SIG-M5 (cell line): ENCODE data around the gene PSMA7.
"Not testable (repeated sequence)": the region's sequence is repeated elsewhere in the genome, so short reads cannot be mapped to it uniquely, and the experiment has no call there.

Experiments used
- DNase-seq: peaks from one replicate; lab custom pipeline; 2025; lab: John Stamatoyannopoulos, UW

PSMA7 gene

GRCh38 chr20:62119115-62119514 lies 24.1 kb downstream of the PSMA7 start:
- DNase-seq, result no peak

- DNase-seq, result no peak
Measured at GRCh38 chr20:62118113-62119043, 24.8 kb downstream of the PSMA7 start.

- no peak for DNase-seq
Measured at GRCh38 chr20:62117658-62118057, 25.5 kb downstream of the PSMA7 start.

GRCh38 chr20:62117362-62117646 lies 25.9 kb downstream of the PSMA7 start:
- DNase-seq, result no peak

GRCh38 chr20:62116558-62117361 lies 26.4 kb downstream of the PSMA7 start:
- no peak for DNase-seq

- DNase-seq, result not testable (repeated sequence)
Measured at GRCh38 chr20:62115800-62116407, 27.3 kb downstream of the PSMA7 start.

GRCh38 chr20:62114894-62115293 lies 28.3 kb downstream of the PSMA7 start:
- no peak for DNase-seq

- DNase-seq, result no peak
Measured at GRCh38 chr20:62112368-62112767, 30.8 kb downstream of the PSMA7 start.

GRCh38 chr20:62111148-62111547 lies 32.0 kb downstream of the PSMA7 start:
- no peak for DNase-seq

- no peak for DNase-seq
Measured at GRCh38 chr20:62105592-62105991, 37.6 kb downstream of the PSMA7 start.

- no peak for DNase-seq
Measured at GRCh38 chr20:62104791-62105345, 38.3 kb downstream of the PSMA7 start.

- no peak for DNase-seq
Measured at GRCh38 chr20:62104234-62104789, 38.9 kb downstream of the PSMA7 start.

- DNase-seq, result no peak
Measured at GRCh38 chr20:62103508-62104233, 39.5 kb downstream of the PSMA7 start.

GRCh38 chr20:62101078-62101477 lies 42.1 kb downstream of the PSMA7 start:
- DNase-seq, result no peak

GRCh38 chr20:62097881-62098407 lies 45.2 kb downstream of the PSMA7 start:
- no peak for DNase-seq

GRCh38 chr20:62096421-62097380 lies 46.5 kb downstream of the PSMA7 start:
- DNase-seq, result no peak

GRCh38 chr20:62089393-62089792 lies 53.8 kb downstream of the PSMA7 start:
- no peak for DNase-seq

GRCh38 chr20:62088258-62089127 lies 54.7 kb downstream of the PSMA7 start:
- no peak for DNase-seq

GRCh38 chr20:62087632-62088031 lies 55.6 kb downstream of the PSMA7 start:
- no peak for DNase-seq
